HFF-Myc (cell line): ENCODE measurements around the gene DYNC1I2.

Experiments
- DNase-seq: peaks from one replicate; pipeline ENCODE4 v3.0.0-alpha.2; 2011; ENCODE audit warnings: low read depth; ENCODE audit errors: extremely low read depth
- H3K4me3 ChIP-seq: replicated peaks from 2 replicates; pipeline ENCODE4 v1.5.1; 2011; ENCODE audit warnings: low read depth, mild to moderate bottlenecking, control low read depth, low read length
- CTCF ChIP-seq: IDR thresholded peaks from 2 replicates; pipeline ENCODE4 v1.5.1; 2012; ENCODE audit warnings: mild to moderate bottlenecking, low read depth, low read length, control low read depth; ENCODE audit errors: missing control alignments

Gene DYNC1I2

GRCh38 chr2:171728989-171729951 lies 42.0 kb downstream of the DYNC1I2 start:
- no peak for TF ChIP-seq CTCF
- H3K4me3 ChIP-seq, result no peak overlapping the region
- DNase-seq, result no peak

- DNase-seq, result no peak
- TF ChIP-seq CTCF, result no peak
- H3K4me3 ChIP-seq, result no peak overlapping the region
Measured at GRCh38 chr2:171729952-171730317, 42.7 kb downstream of the DYNC1I2 start.

- DNase-seq, result no peak
- TF ChIP-seq CTCF, result no peak
- no peak overlapping the region for H3K4me3 ChIP-seq
Measured at GRCh38 chr2:171735991-171736710, 48.9 kb downstream of the DYNC1I2 start.

- no peak overlapping the region for H3K4me3 ChIP-seq
- DNase-seq, result no peak
- no peak for TF ChIP-seq CTCF
Measured at GRCh38 chr2:171741189-171741588, 53.9 kb downstream of the DYNC1I2 start.

GRCh38 chr2:171742760-171743159 lies 55.5 kb downstream of the DYNC1I2 start:
- no peak overlapping the region for H3K4me3 ChIP-seq
- TF ChIP-seq CTCF, result no peak
- DNase-seq, result no peak

GRCh38 chr2:171745141-171745540 lies 57.9 kb downstream of the DYNC1I2 start:
- no peak overlapping the region for H3K4me3 ChIP-seq
- TF ChIP-seq CTCF, result no peak
- no peak for DNase-seq
